ENCODE data around the gene CNOT2. TPM values are rescaled to one million over a fixed set of nuclear protein-coding genes. Genes with fewer than 3 reads are reported as not detected.
A peak's percentile ranks its signal among the peaks of the same experiment; 100 is the strongest.

Gene CNOT2, protein sequence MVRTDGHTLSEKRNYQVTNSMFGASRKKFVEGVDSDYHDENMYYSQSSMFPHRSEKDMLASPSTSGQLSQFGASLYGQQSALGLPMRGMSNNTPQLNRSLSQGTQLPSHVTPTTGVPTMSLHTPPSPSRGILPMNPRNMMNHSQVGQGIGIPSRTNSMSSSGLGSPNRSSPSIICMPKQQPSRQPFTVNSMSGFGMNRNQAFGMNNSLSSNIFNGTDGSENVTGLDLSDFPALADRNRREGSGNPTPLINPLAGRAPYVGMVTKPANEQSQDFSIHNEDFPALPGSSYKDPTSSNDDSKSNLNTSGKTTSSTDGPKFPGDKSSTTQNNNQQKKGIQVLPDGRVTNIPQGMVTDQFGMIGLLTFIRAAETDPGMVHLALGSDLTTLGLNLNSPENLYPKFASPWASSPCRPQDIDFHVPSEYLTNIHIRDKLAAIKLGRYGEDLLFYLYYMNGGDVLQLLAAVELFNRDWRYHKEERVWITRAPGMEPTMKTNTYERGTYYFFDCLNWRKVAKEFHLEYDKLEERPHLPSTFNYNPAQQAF
- 100 to 1,000 TPM; 115 to 263 (median 157) TPM for total RNA-seq

GRCh38 chr12:70242695-70243509 lies at the start of gene CNOT2:
Gene CNOT2, plus strand, starts transcription at chr12:70243433. Its CDS starts 34,794 bp downstream, at chr12:70278227.
- peak; percentile 22 to 35 for TF ChIP-seq POLR2A (IDR thresholded peaks at IDR 0.05)
- TF ChIP-seq, protein P1, sequence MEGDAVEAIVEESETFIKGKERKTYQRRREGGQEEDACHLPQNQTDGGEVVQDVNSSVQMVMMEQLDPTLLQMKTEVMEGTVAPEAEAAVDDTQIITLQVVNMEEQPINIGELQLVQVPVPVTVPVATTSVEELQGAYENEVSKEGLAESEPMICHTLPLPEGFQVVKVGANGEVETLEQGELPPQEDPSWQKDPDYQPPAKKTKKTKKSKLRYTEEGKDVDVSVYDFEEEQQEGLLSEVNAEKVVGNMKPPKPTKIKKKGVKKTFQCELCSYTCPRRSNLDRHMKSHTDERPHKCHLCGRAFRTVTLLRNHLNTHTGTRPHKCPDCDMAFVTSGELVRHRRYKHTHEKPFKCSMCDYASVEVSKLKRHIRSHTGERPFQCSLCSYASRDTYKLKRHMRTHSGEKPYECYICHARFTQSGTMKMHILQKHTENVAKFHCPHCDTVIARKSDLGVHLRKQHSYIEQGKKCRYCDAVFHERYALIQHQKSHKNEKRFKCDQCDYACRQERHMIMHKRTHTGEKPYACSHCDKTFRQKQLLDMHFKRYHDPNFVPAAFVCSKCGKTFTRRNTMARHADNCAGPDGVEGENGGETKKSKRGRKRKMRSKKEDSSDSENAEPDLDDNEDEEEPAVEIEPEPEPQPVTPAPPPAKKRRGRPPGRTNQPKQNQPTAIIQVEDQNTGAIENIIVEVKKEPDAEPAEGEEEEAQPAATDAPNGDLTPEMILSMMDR (IDR thresholded peaks at IDR 0.05), result no peak
- H3K36me3 ChIP-seq, result peaks cover 0 to 18% (median 0%) of the 10 kb centered on the region in 3 donors
- peak; percentile 87 to 96 (median 93) for DNase-seq
- peak within 1 kb of the TSS; percentile 94 to 97 (median 97) for H3K27ac ChIP-seq
- peaks cover 0 to 29% (median 9%) of the 10 kb centered on the region in 4 donors for H3K4me1 ChIP-seq
- H3K4me3 ChIP-seq, result peak within 1 kb of the TSS; percentile 76 to 86 (median 84)
- H3K9me3 ChIP-seq, result no peaks in the 10 kb centered on the region
- H3K27me3 ChIP-seq, result no peaks in the 10 kb centered on the region

- TF ChIP-seq POLR2A (IDR thresholded peaks at IDR 0.05), result no peak
- TF ChIP-seq, protein P1 (IDR thresholded peaks at IDR 0.05), result no peak
Observed at GRCh38 chr12:70194076-70194475, 49.2 kb upstream of the CNOT2 start.

DNA sequence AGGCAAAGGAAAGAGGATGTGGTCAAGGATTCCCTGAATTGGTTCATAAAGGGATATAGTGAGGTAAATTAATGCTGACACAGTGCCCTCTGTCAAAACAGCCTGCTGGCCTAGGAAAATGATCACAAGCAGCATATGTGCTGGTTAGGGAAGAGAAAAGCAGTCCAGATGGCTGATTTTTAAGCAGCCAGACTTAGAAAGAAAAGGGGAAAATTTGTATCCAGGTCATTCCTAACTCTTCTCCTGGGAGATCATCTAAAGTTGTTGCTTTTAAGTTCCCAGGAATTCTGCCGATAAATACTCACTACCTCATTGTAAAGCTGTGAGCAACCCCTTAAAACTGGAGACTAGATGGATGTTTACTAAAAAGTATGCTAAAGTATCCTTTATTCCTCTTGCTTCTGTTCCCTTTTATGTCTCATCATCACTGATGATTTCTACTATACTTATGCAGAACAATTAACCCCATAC lies 46.4 kb upstream of the CNOT2 start:
- H3K36me3 ChIP-seq, result no peaks in the 10 kb centered on the region
- no peaks in the 10 kb centered on the region for H3K27me3 ChIP-seq
- no peak overlapping the region for H3K4me3 ChIP-seq
- no peak for TF ChIP-seq POLR2A (IDR thresholded peaks at IDR 0.05)
- TF ChIP-seq, protein P1 (IDR thresholded peaks at IDR 0.05), result no peak
- no peaks in the 10 kb centered on the region for H3K4me1 ChIP-seq
- no peak for DNase-seq
- no peak overlapping the region for H3K27ac ChIP-seq
- no peaks in the 10 kb centered on the region for H3K9me3 ChIP-seq

More at GRCh38 chr12:70194076-70194475, 49.2 kb upstream of the CNOT2 start:
- Histone ChIP-seq H3K36me3 (no peaks in the 10 kb centered on the region), H3K9me3 (no peaks in the 10 kb centered on the region), H3K27me3 (no peaks in the 10 kb centered on the region), H3K4me1 (no peaks in the 10 kb centered on the region), H3K4me3 (no peak overlapping the region), H3K27ac (no peak overlapping the region)
- DNase-seq, result no peak

- H3K36me3 ChIP-seq, result no peaks in the 10 kb centered on the region
Observed at GRCh38 chr12:70197345-70197744, 45.9 kb upstream of the CNOT2 start.

DNA sequence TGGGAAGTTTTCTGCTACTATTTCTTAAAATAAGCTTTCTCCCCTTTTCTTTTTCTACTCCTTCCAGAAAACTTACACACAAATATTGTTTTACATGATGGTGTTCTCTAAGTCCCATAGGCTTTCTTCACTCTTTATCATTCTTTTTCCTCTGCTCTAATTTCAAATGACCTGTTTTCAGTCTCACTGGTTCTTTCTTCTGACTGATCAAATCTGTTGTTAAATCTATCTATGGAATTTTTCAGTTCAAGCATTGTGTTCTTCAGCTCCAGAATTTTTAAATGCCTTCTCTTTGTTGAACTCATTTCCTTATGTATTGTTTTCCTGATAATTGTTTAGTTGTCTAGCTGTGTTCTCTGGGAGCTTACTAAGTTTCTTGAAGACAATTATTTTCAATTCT lies 29.5 kb upstream of the CNOT2 start:
- no peak overlapping the region for H3K27ac ChIP-seq
- H3K36me3 ChIP-seq, result no peaks in the 10 kb centered on the region
- TF ChIP-seq, protein P1 (IDR thresholded peaks at IDR 0.05), result no peak
- TF ChIP-seq POLR2A (IDR thresholded peaks at IDR 0.05), result no peak
- no peaks in the 10 kb centered on the region for H3K27me3 ChIP-seq
- H3K4me3 ChIP-seq, result no peak overlapping the region
- H3K4me1 ChIP-seq, result no peaks in the 10 kb centered on the region
- no peak for DNase-seq
- H3K9me3 ChIP-seq, result peaks cover 0 to 10% (median 0%) of the 10 kb centered on the region in 4 donors

More at GRCh38 chr12:70197345-70197744, 45.9 kb upstream of the CNOT2 start:
- Histone ChIP-seq H3K4me1 (no peaks in the 10 kb centered on the region), H3K27me3 (no peaks in the 10 kb centered on the region), H3K27ac (no peak overlapping the region), H3K4me3 (no peak overlapping the region), H3K9me3 (no peaks in the 10 kb centered on the region)
- TF ChIP-seq, protein P1 (IDR thresholded peaks at IDR 0.05), result no peak
- TF ChIP-seq POLR2A (IDR thresholded peaks at IDR 0.05), result no peak
- DNase-seq, result no peak

All from Peyer's patch (tissue), 4 donors.